Activated CD4-positive, alpha-beta T cell treated with anti-CD3 and anti-CD28 coated beads, Interleukin-2, amount 50 U/mL, for 48 hours (primary cell): ENCODE results near the gene SEBOX.
A peak's percentile ranks its signal among the peaks of the same experiment; 100 is the strongest.

Experiments used
- DNase-seq, 2 experiments: peaks; one replicate each; pipeline ENCODE4 v3.0.0-alpha.2; 2020

Gene SEBOX

DNA sequence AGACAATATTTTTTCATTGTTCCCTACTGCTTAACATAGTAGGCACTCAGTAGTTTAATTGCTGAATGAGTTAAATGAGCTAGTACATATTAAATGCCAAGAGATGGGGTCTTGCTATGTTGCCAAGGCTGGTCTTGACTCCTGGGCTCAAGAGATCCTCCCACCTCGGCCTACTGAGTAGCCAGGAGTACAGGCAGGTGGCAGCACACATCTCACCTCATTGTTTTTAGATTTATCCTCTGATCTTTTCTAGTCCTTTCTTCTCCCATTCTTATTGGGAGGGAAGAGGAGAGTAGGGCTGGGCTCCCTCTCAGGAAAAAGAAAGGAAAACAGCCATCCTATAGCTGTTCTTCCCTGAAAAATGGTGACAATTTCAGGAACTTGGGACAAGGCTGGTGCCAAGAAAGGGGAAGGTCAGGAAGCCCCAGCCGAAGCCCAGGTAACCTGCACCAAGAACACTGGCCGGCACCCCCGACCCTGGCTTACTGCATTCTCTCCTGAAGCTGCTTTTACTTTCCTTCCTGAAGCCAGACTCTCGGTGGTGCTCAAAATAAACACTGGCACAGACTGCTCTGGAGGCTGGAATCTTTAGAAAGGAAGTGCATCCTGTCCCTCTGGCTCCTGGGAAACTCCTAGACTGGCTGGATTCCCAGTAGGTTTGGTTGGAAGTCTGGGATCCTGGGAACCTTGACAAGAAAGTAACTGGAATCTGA is 26.8 kb downstream of the SEBOX start:
- no peak for DNase-seq

DNA sequence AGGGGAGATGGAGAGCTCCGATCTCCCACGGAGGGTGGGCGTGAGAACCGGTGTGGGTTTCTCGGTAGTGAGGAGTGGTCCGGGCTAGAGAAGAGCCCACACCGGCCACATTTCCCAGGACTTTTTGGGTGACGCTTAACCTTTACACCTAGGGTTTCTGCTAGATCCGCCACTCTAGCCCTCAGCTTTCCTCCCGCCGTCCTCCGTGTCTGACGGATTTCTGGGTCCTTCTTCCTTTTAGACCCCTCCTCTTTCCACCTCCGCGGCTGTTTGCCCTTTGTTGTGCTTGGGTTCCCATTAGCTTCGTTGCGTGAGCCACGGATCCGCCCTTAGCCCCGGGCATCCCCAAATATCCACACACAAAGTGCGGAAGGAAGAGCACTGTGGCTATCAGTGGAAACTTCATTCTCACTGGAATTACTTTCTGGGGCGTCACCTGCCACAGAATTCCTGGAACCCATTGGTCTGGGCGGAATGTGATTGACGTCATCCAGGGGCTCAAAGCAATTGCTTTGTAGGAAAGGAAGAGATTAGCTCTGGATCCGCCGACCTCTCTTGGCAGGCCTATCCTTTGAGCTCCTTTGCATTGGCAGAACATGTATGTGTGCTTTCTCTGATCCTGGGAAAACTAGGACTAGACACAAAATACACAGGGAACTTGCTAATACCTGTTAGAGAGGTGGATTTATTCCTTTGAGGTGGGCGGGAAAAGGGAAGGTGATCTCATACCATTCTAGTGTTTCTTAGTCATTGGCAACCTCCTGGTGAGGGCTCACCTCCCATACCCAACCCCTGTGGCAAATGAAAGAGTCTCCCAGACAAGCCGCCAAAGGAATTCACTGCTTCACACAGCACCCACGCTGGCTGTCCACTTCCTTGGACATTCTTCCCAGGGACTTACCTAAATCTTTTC is 28.8 kb downstream of the SEBOX start:
- peak in 1 of 2 experiments; percentile 33 for DNase-seq

DNA sequence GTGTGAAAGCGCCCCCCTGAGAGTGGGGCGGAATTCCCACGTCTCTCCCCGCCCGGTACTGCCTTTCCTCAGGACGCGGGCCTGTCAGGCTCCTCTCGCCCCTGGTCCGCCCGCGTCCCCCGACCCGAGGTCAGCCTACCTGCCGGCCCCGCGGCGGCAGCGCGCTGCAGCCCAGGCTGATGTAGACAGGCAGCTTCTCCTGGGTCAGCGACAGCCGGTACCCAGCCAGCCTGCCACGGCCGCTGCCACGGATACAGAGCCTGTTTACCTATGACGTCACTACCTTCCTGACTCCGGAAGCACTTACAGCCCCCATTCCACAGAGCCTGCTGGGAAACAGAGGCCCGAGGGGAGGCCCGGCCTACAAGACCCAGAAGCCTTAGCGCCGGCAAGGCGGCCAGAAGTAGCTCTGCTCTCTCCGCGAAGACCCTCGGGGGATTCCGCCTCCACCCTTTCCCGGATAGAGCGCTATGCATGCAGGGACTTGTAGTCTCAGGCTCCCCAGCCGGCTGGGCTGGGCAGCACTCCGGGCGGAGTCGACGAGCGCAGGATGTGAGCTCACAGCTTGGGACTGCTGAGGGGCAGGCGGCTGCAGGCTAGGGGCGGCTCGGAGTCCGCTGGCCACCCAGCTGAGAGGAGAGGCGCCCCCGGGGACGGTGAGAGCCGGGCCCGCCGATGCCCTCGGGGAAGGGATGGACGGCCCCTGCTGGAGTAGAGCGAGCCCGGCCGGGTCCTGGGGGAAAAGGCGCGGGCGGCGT is 29.6 kb downstream of the SEBOX start, which contains the start of the genes IFT20 and TNFAIP1:
Gene IFT20 (minus strand): TSS at position 272 of the 758 bp plus-strand sequence. CDS start 3,487 bp downstream, outside the sequence.
Gene TNFAIP1 (plus strand): TSS at position 561 of the 758 bp plus-strand sequence. CDS start 3,761 bp downstream, outside the sequence.
- DNase-seq, result peak; percentile 94 to 98

DNA sequence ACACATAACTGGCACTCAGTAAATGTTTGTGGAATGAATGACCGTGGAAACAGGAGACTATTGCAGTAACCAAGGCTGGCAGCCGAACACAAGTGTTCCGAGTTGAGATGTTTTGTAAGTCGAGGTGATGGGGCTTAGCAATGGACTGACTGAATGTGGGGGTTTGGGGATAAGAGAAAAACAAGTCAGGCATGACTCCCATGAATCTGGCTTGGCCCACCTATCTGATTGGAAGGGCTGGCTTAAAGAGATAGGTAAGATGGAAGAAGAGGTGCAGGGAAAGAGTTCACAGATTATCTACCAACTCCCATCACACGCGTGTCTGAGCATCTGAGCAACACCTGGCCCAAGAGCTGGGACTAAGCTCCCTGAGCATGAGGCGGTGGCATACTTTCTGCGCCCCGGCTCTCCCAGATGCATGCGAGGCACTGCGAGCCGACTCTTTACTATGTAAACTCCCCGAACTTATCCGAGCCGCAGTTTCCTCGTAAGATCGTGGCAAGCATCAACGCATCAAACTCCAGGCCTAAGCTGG is 30.3 kb downstream of the SEBOX start:
- no peak for DNase-seq

DNA sequence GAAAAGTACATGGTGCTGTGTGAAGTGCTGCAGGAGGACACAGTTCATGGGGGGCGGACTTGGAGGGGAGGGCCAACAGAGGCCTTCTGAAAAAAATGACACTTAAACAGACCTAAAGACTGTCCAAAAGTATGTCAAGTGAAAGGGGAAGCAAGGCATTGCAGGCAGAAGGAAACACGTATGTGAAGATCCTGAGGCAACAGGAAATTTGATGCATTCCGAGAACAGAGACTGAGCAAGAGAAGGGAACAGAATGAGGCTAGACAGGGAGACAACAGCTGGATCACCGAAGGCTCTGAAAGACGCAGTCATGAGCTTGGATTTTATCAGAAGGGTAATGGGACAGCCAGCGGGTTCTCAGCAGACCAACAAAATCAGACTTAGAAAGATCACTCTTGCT is 30.8 kb downstream of the SEBOX start:
- no peak for DNase-seq

DNA sequence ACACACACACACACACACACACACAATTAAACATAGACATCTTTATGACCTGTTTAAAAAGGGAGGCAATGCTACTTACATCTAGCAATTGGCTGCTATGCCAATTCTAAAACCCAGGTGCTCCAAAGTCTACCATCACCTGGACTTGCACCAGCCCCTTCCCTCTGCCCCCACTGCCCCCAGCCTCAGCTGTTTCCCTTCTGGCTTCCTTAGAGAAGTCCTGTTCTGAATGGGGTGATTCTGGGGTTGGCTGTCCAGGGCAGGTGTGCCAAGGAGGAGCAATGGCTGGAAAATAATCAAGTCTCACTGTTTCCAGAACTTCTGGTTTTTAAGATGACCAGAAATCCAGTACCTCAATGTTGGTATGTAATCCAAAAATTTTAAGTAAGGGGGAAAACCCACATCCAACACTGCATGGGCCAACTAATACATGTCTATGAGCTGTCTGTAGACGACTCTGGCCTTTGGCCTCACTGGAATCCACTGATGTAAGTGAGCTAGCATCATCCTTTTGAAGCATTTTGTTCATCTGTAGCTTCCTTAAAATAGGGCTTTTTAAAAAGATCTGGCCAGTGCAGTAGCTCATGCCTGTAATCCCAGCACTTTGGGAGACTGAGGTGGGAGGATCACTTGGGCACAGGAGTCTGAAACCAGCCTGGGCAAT is 31.8 kb downstream of the SEBOX start:
- no peak for DNase-seq

DNA sequence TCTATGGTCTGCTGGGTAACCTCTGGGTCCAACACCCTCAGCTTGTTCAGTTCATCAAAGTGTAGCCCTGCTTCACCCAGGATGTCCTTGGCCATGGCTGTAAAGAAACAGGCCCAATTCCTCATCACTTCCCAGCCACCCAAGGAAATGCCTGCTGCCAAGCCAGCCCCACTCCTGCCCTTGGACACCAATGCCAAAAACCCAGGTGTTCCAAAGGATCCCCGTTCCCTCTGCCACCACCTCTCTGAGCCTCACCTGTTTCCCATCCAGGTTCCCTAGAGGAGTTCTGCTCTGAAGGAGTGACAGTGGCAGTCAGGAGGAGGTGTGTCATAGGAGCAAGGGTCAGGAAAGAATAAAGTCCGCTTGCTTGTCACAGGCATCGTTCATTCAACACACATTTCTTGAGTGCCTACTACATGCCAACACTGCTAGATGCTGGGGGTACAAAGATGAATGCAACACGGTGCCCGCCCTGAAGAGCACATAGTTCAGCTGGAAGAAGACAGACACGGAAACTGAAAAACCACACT is 33.0 kb downstream of the SEBOX start:
- DNase-seq, result no peak

DNA sequence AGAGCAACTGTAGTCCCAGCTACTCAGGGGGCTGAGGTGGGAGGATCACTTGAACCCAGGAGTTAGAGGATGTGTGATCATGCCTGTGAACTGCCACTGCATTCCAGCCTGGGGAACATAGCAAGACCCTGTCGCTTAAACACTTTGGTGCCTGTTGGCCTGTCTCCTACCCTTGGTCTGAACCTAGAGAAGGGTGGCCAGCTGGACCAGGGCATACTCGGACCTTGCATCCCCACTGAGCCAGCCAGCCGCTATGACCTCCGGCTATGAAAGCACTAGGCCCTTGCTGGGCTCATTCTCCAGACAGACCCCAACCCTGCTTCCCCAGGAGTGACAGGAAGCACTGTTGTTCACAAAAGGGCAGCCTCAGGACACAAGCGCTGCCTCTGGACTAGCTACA is 34.3 kb downstream of the SEBOX start:
- DNase-seq, result no peak

DNA sequence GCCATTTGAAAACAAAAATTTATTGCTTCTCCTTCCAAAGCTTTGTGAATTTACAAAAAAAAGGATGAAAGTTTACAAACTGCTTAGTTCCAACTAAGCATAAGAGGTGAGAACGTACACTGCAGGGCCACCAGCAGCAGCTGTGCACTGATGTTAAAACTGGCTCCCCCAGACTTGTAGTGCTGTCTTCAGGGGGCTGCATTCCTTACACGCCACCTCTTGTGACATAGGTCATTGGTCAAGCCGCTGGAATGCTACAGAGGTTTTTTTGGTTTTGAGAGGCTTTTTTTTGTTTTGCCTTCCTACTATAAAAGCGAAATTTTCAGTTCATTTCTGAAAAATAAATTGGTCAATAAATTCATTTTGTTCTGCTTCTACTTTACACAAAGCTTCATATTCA is 36.7 kb downstream of the SEBOX start:
- no peak for DNase-seq

DNA sequence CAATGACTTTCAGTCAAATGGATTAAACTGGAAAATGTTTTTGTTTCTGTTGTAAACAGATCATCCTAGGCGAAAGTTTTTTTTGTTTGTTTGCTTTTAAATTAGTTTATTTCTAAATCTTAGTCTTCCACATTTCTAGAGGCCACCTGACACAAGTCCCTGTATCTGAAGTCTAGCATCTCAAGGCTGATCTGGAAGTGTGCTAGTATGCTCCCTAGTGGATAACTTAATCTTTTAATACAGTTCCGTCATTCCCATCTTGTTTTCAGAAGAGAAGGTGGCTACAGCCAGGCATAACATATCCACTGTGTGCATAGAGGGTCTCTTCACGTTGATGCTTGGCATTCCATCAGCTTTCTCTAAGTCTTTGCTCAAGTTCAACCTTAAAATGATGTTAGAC is 37.3 kb downstream of the SEBOX start:
- DNase-seq, result no peak

DNA sequence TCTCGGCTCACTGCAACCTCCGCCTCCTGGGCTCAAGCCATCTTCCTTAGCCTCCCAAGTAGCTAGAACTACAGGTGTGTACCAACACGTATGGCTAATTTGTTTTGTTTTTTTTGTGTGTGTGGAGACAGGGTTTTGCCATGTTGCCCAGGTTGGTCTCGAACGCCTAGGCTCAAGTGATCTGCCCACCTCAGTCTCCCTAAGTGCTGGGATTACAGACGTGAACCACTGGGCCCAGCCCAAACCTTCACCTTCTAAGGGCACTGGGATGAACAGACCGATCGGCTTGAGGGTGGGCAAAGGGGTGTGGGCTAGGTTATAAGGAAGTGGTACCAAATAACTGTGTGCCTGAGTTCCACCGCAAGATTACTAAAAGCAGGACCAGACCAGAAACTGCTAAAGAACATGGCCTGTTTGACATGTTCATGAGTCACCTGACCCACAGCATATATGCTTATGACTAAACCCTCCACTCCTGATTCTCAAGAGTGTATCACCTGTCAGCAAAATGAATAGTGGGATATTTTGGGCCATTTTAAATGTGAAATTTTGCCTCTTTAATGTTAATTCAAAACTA is 37.9 kb downstream of the SEBOX start:
- DNase-seq, result peak; percentile 32 to 41

DNA sequence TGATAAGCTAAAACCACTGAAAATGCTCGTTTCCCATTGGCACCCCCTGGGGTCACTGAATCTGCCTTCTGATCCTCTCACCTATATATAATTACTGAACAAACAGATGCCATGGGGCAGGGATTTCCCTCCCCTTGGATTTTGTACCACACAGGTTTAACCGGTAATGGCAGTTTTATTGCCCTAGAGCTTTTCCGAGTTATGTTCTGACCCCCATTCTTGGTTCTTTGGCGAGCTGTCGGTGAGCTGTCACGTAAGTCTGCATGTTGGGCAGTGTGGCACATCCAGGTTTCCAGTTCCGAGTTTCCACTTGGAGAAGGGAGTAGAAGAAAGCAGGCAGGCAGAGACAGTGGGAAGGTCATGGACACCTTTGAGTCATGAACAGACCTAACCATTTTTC is 38.9 kb downstream of the SEBOX start:
- DNase-seq, result no peak

DNA sequence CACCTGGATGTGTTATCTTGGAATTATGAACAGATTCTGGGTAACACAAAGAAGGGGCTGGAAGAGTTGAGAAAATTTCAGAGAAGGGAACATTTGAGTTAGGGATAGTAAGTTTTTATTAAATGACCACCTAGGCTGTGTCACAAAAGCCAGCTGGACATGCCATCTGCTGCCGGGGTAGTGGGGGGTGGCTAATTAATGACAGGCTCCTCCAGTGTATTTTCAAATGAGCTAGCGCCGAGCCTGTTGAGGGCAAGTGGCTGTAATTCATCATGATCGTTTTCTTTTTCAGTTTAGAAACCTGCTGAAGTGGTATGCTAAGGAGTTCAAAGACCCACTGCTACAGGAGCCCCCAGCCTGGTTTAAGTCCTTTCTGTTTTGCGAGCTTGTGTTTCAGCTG is 39.8 kb downstream of the SEBOX start:
- no peak for DNase-seq

DNA sequence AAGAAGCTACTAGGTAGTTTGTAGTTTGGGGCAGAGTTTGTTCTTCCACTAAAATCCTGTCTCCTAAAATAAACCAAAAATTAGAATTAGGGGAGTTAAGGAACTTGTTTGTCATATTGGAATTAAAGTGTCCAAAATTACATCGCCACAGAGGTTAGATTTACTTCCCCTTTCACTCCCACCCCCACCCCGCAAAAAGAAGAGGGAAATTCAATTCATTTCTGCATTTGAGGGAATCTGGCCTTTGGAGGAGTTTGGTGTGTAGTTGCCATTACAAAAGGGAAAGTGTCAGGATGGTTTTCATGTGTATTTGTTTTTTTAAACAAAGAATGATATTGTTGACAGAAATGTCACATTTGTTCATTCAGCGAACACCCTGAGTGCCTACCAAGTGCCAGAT is 40.2 kb downstream of the SEBOX start:
- DNase-seq, result no peak

DNA sequence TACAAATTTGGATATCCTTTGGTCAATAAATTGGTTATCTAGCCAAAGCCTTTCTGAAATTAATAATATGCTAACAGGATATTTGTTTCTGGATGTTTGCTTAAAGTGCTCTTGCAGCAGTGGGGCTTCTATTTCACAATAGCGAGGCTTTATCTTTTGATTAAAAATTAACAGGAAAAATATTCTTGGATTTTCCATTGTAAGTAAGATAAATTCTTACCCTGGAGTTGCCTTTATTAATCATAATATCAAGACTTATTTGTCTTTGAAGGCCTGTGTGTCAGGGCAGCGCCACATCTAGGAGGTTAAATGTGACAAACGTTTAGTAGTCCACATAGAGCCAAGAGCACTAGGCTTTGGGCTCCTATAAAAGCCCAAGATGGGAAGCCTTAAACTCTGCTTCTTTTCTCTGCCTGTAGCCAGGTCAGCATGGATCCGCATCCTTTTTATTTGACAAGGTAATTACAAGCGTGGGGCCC is 40.7 kb downstream of the SEBOX start:
- no peak for DNase-seq

DNA sequence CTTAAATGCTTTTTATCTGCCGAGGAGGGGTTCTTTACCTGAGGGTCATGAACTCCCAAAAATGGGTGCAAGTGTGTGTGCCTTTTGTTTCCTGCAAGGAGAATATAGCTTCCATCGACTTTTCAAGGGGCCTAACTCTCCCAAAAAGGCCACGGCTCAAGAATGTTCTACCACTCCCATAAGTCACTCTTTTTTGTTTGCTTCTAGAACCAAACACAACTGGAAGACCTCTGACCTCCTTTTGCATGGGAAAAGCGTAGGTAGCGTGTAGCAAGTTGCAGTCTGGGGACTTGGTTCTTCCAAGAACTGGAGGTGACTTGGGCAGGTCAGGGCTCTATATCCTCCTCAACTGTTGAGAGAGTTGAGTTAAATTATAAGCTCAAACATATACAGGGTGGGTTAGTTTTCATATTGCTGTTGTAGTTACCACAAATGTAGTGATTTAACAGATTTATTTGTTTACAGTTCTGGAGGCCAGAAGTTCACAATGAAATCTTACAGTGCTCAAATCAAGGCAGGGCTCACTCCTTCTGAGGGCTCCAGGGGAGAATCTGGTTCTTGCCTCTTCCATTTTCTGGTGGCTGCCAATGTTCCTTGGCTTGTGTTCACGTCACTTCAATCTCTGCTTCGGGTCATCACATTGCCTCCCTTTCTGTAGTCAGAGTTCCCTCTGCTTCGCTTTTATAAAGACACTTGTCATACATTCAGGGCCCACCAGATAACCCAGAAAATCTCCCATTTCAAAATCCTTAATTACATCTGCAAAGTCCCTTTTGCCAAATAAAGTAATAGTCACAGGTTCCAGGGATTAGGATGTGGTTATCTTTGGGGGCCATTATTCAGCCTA is 44.6 kb downstream of the SEBOX start:
- no peak for DNase-seq

DNA sequence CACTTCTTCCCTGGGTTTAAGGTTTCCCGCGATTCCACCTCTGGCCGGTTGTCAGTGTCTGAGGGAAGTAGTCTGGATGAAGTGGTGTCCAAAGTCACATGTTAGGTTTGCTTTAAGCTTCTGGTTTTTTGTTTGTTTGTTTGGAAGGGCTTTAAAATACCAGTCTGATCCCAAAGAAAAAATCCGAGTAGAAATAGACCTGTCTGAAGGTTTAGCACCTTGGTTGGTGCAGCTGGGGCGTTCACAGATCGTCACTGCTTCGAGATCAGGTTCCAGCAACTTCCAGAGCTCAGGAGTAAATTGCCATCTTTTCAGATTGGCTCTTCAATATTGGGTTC is 45.4 kb downstream of the SEBOX start:
- DNase-seq, result no peak

DNA sequence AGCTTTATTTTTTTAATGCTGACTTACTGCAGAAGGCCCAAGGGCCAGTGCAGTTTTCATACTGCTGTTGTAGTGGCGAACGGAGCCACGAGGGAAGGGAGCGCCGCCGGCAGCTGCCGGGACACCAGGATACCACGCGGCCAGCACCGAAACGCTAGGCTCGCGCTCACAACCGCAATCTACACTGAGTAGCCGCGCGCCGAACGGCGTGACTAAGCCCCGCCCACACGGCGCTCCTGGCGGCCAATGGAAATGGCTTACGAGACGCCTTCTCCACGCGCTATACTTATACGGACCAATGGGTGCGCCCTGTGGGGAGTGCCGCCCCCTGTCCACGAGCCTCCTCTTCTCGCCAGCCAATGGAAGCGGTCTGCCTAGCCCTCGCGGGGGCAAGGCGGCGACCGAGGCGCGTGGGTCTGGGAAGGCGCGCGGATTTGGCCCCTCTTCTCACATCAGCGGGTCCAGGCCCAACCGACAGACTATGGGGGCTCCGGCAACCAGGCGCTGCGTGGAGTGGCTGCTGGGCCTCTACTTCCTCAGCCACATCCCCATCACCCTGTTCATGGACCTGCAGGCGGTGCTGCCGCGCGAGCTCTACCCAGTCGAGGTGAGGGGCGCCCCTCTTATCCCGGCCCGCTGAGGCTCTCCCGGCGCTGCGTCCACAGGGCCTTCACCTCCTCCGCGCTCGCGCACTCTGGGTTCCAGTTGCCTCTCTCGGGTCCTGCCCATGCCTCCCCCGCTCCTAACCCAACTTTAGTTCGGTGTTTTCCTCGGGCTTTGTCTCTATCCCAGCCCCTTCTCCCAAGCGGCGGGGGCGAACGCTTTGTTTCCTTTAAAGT is 46.0 kb downstream of the SEBOX start, which contains the start of gene TMEM97:
Gene TMEM97 (plus strand): TSS at position 442 of the 839 bp plus-strand sequence. CDS start 40 bp downstream, at position 482.
- DNase-seq, result peak; percentile 97 to 98

DNA sequence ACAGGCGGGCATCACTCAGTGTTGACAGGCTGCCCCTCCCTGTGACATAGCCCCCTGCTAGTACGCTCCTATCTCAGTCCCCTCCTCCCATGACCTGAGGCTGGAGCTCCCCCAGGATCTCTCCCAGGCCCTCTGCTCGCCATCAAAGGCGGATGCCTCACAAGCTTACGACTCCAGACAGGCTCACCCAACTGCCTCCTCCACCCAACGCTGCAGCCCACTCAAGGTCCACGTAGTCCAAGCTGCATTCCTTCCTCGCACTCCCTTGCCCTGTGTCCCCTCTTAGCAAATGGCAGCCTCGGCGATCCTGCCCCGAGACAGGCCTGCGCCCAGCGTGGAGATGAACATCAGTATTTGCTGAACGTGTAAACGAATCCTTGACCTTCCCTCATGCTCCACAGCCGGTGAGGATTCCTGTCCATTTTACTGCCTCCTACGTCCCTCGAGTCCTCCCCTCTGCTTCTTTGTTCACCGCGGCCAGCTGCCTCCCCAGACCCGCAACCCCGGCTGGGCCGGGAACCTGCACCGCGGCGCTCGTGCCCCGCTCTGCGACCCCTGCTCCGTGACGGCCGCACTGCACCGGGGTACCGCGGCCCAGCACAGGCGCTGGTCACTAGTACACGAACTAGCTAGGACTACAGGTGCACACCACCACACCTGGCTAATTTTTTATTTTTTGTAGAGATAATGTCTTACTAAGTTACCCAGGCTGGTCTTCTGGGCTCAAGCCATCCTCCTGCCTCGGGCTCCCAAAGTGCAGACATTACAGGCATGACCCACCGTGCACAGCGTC is 46.8 kb downstream of the SEBOX start:
- peak; percentile 10 to 13 for DNase-seq
